BE2C (cell line): Measurements from ENCODE around the gene GPAT3.

Experiments
- DNase-seq: peaks from one replicate; pipeline ENCODE4 v3.0.0-alpha.2; 2020
- H3K27me3 ChIP-seq: fragments of 250-450 bp; sonication (Bioruptor Pico); 2 replicates; pipeline ENCODE4 v1.5.1; 2020; ENCODE audit warnings: mild to moderate bottlenecking
- H3K36me3 ChIP-seq: fragments of 250-450 bp; sonication (Bioruptor Pico); 2 replicates; pipeline ENCODE4 v1.5.1; 2020; ENCODE audit warnings: mild to moderate bottlenecking
- H3K4me1 ChIP-seq: fragments of 250-450 bp; sonication (Bioruptor Pico); 2 replicates; pipeline ENCODE4 v1.5.1; 2020
- H3K4me3 ChIP-seq: 2 replicates; pipeline ENCODE4 v1.5.1; 2011; ENCODE audit warnings: low read depth, low read length
- H3K9me3 ChIP-seq: fragments of 250-450 bp; sonication (Bioruptor Pico); 2 replicates; pipeline ENCODE4 v1.5.1; 2020
- TF ChIP-seq, protein P1 (sequence below): IDR thresholded peaks from 2 replicates; pipeline ENCODE4 v1.5.1; 2012; ENCODE audit warnings: mild to moderate bottlenecking, low read depth, low read length

Gene GPAT3

DNA sequence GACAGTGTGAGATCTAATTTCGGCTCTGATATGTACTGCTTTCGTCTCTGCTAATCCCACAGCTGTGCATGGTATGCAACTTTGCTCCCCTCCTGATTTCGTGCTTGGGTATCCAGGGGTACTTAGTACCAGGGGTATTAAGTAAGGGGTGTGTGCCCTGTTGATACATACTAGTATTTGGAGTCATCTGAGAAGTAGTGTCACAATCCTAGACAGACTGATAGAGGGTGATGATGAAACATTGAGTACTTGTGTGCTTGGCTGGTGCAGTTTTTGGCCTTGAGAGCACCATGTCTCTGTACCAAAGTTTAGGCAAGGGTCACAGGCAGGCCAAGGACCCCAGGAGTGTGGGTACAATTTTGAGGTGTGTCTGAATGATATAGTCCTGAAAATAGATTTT is 10.9 kb downstream of the GPAT3 start:
- TF ChIP-seq, protein P1, sequence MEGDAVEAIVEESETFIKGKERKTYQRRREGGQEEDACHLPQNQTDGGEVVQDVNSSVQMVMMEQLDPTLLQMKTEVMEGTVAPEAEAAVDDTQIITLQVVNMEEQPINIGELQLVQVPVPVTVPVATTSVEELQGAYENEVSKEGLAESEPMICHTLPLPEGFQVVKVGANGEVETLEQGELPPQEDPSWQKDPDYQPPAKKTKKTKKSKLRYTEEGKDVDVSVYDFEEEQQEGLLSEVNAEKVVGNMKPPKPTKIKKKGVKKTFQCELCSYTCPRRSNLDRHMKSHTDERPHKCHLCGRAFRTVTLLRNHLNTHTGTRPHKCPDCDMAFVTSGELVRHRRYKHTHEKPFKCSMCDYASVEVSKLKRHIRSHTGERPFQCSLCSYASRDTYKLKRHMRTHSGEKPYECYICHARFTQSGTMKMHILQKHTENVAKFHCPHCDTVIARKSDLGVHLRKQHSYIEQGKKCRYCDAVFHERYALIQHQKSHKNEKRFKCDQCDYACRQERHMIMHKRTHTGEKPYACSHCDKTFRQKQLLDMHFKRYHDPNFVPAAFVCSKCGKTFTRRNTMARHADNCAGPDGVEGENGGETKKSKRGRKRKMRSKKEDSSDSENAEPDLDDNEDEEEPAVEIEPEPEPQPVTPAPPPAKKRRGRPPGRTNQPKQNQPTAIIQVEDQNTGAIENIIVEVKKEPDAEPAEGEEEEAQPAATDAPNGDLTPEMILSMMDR, result no peak
- H3K4me1 ChIP-seq, result peaks cover 5% of the 10 kb centered on the region
- no peaks in the 10 kb centered on the region for H3K36me3 ChIP-seq
- no peaks in the 10 kb centered on the region for H3K27me3 ChIP-seq
- no peak for DNase-seq
- no peak overlapping the region for H3K4me3 ChIP-seq
- no peaks in the 10 kb centered on the region for H3K9me3 ChIP-seq

DNA sequence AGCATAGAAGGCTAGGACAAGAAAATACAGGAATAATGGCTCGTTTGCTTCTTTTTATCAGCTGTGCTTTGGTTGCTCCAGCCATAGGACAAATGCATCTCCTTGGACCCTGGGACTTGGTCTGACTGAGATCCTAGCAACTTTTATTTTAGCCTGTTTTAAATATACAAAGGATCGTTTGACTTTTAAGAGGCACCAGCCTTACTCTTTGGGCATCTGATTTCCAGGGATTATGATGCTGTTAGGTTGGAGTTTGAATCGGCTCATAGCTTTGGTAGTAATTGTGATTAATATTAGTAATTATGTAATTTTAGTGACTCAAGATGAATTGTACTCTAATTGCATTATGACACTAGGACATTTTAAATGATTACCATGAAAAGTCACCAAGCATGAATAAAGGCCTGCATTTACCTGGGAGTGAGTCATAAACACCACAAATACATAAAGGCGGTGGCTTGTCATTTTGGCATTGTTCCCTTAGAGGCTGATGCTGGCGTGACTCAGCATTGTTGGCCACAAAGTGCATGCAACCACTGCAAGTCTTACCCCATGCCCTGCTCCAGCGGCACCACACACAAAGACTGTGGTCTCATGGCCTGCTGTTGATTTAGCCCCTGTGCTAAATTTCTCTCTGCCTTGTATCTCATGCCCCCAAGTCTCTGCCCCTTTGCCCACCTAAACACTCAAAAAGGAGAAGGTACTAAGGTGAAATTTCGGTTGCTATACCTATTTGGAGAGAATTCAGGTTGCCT is 12.4 kb downstream of the GPAT3 start:
- Histone ChIP-seq H3K9me3 (no peaks in the 10 kb centered on the region), H3K4me3 (no peak overlapping the region), H3K4me1 (peaks cover 19% of the 10 kb centered on the region), H3K27me3 (no peaks in the 10 kb centered on the region), H3K36me3 (no peaks in the 10 kb centered on the region)
- TF ChIP-seq, protein P1, result no peak
- DNase-seq, result peak; percentile 66

DNA sequence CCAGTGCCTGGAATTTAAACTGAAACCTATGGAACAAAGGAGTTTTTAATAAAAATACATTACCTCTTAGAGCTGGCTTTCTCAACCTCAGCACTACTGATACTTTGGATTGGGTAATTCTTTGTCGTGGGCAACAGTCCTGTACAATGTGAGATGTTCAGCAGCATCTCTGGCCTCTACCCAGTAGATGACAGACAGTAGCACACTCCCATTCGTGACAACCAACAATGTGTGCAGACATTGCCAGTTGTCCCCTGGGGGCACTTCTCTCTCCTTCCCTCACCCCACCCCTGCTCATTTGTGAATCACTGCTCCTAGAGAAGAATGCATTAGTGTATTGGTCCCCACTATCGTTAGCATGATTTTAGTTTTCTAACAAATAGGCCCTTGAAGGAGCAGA is 16.2 kb downstream of the GPAT3 start:
- Histone ChIP-seq H3K27me3 (no peaks in the 10 kb centered on the region), H3K9me3 (no peaks in the 10 kb centered on the region), H3K4me1 (peaks cover 34% of the 10 kb centered on the region), H3K4me3 (no peak overlapping the region), H3K36me3 (no peaks in the 10 kb centered on the region)
- TF ChIP-seq, protein P1, result no peak
- peak; percentile 64 for DNase-seq

DNA sequence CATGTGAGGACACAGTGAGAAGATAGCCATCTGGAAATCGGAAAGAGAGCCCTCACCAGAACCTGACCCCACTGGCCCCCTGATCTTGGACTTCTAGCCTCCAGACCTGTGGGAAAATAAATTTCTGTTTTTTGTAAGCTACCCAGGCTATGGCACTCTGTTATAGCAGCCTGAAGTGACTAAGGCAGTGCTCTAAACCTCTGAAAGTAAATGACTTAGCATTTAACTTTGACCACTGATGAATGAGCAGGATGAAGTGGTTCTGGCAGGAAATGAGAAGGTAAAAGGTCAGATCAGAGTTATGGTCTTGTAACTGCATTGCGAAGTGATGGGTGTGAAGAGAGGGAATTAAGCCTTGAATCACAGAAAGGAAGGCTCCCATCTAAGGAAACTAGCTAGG is 17.0 kb downstream of the GPAT3 start:
- Histone ChIP-seq H3K36me3 (no peaks in the 10 kb centered on the region), H3K4me1 (peaks cover 34% of the 10 kb centered on the region), H3K9me3 (no peaks in the 10 kb centered on the region), H3K4me3 (no peak overlapping the region), H3K27me3 (no peaks in the 10 kb centered on the region)
- DNase-seq, result no peak
- TF ChIP-seq, protein P1, result no peak

DNA sequence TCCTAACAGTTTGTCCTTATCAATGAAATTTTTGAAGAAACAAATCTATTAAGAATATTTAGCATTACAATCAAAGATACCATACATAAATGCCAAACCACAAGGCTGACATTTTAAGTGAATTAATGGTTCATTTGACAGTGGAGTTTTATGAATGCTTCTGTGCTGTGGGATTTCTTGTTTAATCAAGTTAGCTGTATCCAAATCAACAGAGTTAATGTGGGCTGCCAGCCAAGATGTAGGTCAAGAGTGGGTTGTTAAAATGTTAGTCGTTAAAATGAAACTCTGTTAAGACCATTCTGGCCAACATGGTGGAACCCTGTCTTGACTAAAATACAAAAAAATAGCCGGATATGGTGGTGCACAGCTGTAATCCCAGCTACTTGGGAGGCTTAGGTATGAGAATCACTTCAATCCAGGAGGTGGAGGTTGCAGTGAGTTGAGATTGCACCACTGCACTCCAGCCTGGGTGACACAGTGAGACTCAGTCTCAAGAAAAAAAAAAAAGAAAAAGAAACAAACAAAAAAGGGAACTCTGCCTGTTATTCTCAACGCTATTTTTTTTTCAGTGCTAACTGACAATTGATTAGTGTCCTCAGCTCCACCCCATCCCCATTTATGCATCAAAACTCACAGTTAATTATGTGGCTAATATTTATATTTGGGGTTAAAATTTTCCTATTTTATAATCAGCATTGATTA is 20.2 kb downstream of the GPAT3 start:
- H3K36me3 ChIP-seq, result no peaks in the 10 kb centered on the region
- TF ChIP-seq, protein P1, result no peak

DNA sequence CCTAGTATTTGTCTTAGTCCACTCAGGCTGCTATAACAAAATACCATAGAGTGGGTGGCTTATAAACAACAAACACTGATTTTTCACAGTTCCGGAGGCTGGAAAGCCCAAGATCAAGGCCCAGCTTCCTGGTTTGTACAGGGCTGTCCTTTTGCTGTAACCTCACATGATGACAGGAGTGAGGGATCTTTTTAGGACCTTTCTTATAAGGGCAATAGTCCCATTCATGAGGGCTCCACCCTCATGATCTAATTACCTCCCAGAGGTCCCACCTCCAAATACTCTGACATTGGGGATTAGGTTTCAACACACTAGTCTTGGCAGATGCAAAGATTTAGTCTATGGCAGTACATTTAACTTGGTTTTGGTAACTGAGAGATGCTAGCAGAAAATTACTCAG is 20.9 kb downstream of the GPAT3 start:
- DNase-seq, result no peak
- Histone ChIP-seq H3K4me3 (no peak overlapping the region), H3K9me3 (no peaks in the 10 kb centered on the region), H3K27me3 (no peaks in the 10 kb centered on the region), H3K36me3 (no peaks in the 10 kb centered on the region), H3K4me1 (peaks cover 28% of the 10 kb centered on the region)
- TF ChIP-seq, protein P1, result no peak

More for the DNA sequence above, 20.2 kb downstream of the GPAT3 start:
- Histone ChIP-seq H3K9me3 (no peaks in the 10 kb centered on the region), H3K4me3 (no peak overlapping the region), H3K27me3 (no peaks in the 10 kb centered on the region), H3K4me1 (peaks cover 29% of the 10 kb centered on the region)
- no peak for DNase-seq
